Neuronal stem cell (in vitro differentiated cells): ENCODE measurements around the gene PCDHGA2.
"Not testable (repeated sequence)": the region's sequence is repeated elsewhere in the genome, so short reads cannot be mapped to it uniquely, and the experiment has no call there.

Source experiments
- DNase-seq: peaks from one replicate; pipeline ENCODE4 v3.0.0-alpha.2; 2013; ENCODE audit warnings: low spot score
- H2AFZ ChIP-seq: one replicate; pipeline ENCODE4 v1.6.1; 2013; ENCODE audit warnings: mild to moderate bottlenecking, low read length, inconsistent platforms
- H2AK5ac ChIP-seq: 2 replicates; pipeline ENCODE4 v1.6.1; 2013; ENCODE audit warnings: low read depth, mild to moderate bottlenecking, inconsistent platforms, low read length, moderate library complexity, mixed read lengths
- H2BK120ac ChIP-seq: 2 replicates; pipeline ENCODE4 v1.6.1; 2013; ENCODE audit warnings: low read depth, mild to moderate bottlenecking, inconsistent platforms, low read length, moderate library complexity, mixed read lengths
- H2BK12ac ChIP-seq: one replicate; pipeline ENCODE4 v1.6.1; 2013; ENCODE audit warnings: low read length, inconsistent platforms
- H2BK15ac ChIP-seq: 2 replicates; pipeline ENCODE4 v1.6.1; 2013; ENCODE audit warnings: mild to moderate bottlenecking, low read length, inconsistent platforms, mixed read lengths
- H2BK5ac ChIP-seq: one replicate; pipeline ENCODE4 v1.6.1; 2013; ENCODE audit warnings: inconsistent platforms, mild to moderate bottlenecking, low read length, moderate library complexity
- H3K14ac ChIP-seq: one replicate; pipeline ENCODE4 v1.6.1; 2013; ENCODE audit warnings: low read length, inconsistent platforms
- H3K18ac ChIP-seq: 2 replicates; pipeline ENCODE4 v1.6.1; 2013; ENCODE audit warnings: low read length, inconsistent platforms
- H3K23ac ChIP-seq: 2 replicates; pipeline ENCODE4 v1.6.1; 2013; ENCODE audit warnings: low read depth, mild to moderate bottlenecking, mixed read lengths, low read length, inconsistent platforms; ENCODE audit not compliant: poor library complexity
- H3K27ac ChIP-seq: replicated peaks from 3 replicates; pipeline ENCODE4 v1.5.1; 2013; ENCODE audit warnings: low read length, inconsistent platforms
- H3K27me3 ChIP-seq, 3 experiments: 2 replicates each; pipeline ENCODE4 v1.6.1; 2013; ENCODE audit warnings: low read length in 3 of 3, mild to moderate bottlenecking in 2 of 3, inconsistent platforms in 1 of 3, low read depth in 1 of 3, mixed read lengths in 1 of 3, moderate library complexity in 1 of 3; ENCODE audit not compliant: control insufficient read depth in 3 of 3, insufficient read depth in 3 of 3
- H3K36me3 ChIP-seq, 2 donors: replicated peaks in 1 of 2; 2 replicates each; pipeline ENCODE4 v1.6.1; 2013; ENCODE audit warnings: low read length in 2 of 2; ENCODE audit not compliant: control insufficient read depth in 2 of 2, insufficient read depth in 2 of 2
- H3K4ac ChIP-seq: 2 replicates; pipeline ENCODE4 v1.6.1; 2013; ENCODE audit warnings: inconsistent platforms, mild to moderate bottlenecking, low read length, moderate library complexity
- H3K4me1 ChIP-seq, 2 donors: 1 replicate in 1 of 2; 2 replicates in 1 of 2; pipeline ENCODE4 v1.6.1; 2013; ENCODE audit warnings: low read length in 2 of 2, low read depth in 1 of 2; ENCODE audit not compliant: control insufficient read depth in 2 of 2, insufficient read depth in 1 of 2
- H3K4me2 ChIP-seq: one replicate; pipeline ENCODE4 v1.6.1; 2013; ENCODE audit warnings: mild to moderate bottlenecking, low read length, inconsistent platforms; ENCODE audit not compliant: insufficient read depth, poor library complexity, severe bottlenecking
- H3K4me3 ChIP-seq, 2 donors: 2 replicates each; pipeline ENCODE4 v1.5.1; 2013; ENCODE audit warnings: low read length in 2 of 2, mild to moderate bottlenecking in 2 of 2, inconsistent platforms in 1 of 2, moderate library complexity in 1 of 2
- H3K79me1 ChIP-seq: one replicate; pipeline ENCODE4 v1.6.1; 2013; ENCODE audit warnings: low read depth, mild to moderate bottlenecking, inconsistent platforms, low read length, moderate library complexity
- H3K9ac ChIP-seq: one replicate; pipeline ENCODE4 v1.6.1; 2013; ENCODE audit warnings: mild to moderate bottlenecking, low read depth, low read length, inconsistent platforms; ENCODE audit not compliant: poor library complexity
- H3K9me3 ChIP-seq, 2 donors: replicated peaks in 1 of 2; 2 replicates each; pipeline versions ENCODE3 to v1.6.1; 2013; ENCODE audit warnings: low read length in 2 of 2, mild to moderate bottlenecking in 2 of 2, inconsistent platforms in 1 of 2, low read depth in 1 of 2, mixed read lengths in 1 of 2, moderate library complexity in 1 of 2; ENCODE audit not compliant: control insufficient read depth in 2 of 2, insufficient read depth in 1 of 2
- H4K8ac ChIP-seq: one replicate; pipeline ENCODE4 v1.6.1; 2013; ENCODE audit warnings: low read depth, mild to moderate bottlenecking, inconsistent platforms, low read length, moderate library complexity
- H4K91ac ChIP-seq: one replicate; pipeline ENCODE4 v1.6.1; 2013; ENCODE audit warnings: low read length, low read depth, mild to moderate bottlenecking, inconsistent platforms; ENCODE audit not compliant: poor library complexity
- WGBS, 2 donors: extraction: QIAGEN DNeasy Blood & Tissue Kit; methylation state at CpG; one replicate each; pipeline ENCODE4 v1.1.7; 2013; ENCODE audit warnings: missing lambda C conversion rate in 2 of 2, mixed read lengths in 1 of 2; ENCODE audit not compliant: insufficient read length in 2 of 2, insufficient replicate concordance in 1 of 2; ENCODE audit errors: extremely low coverage in 2 of 2; 5-methylcytosine and 5-hydroxymethylcytosine counted together

PCDHGA2 gene

DNA sequence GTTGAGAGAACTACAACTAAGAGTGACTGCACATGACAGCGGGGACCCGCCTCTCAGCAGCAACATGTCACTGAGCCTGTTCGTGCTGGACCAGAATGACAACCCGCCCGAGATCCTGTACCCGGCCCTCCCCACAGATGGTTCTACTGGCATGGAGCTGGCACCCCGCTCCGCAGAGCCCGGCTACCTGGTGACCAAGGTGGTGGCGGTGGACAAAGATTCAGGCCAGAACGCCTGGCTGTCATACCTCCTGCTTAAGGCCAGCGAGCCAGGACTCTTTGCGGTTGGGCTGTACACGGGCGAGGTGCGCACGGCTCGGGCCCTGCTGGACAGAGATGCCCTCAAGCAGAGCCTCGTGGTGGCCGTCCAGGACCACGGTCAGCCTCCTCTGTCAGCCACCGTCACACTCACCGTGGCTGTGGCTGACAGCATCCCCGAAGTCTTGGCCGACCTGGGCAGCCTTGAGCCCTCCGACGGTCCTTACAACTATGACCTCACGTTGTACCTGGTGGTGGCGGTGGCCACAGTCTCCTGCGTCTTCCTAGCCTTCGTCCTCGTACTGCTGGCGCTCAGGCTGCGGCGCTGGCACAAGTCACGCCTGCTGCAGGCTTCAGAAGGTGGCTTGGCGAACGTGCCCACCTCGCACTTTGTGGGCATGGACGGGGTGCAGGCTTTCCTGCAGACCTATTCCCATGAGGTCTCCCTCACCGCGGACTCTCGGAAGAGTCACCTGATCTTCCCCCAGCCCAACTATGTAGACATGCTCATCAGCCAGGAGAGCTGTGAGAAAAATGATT lies 46.1 kb downstream of the PCDHGA2 start:
- peak overlapping the region; percentile 74 for H4K8ac ChIP-seq
- H3K36me3 ChIP-seq, result no peaks in the 10 kb centered on the region
- no peak overlapping the region for H2BK15ac ChIP-seq
- no peaks in the 10 kb centered on the region for H3K4me1 ChIP-seq
- H2BK5ac ChIP-seq, result no peak overlapping the region
- no peak overlapping the region for H3K4me2 ChIP-seq
- WGBS, 2 donors, result no CpG with 5 or more reads among the region's 43 CpGs
- DNase-seq, result no peak
- H3K9ac ChIP-seq, result no peak overlapping the region
- H2AFZ ChIP-seq, result no peak overlapping the region
- no peak overlapping the region for H3K18ac ChIP-seq
- H3K4me3 ChIP-seq, result peak overlapping the region in 1 of 2 donors; percentile 57
- peak overlapping the region; percentile 34 for H2AK5ac ChIP-seq
- no peaks in the 10 kb centered on the region for H3K27me3 ChIP-seq
- no peak overlapping the region for H3K23ac ChIP-seq
- no peak overlapping the region for H3K27ac ChIP-seq
- no peak overlapping the region for H2BK120ac ChIP-seq
- H3K9me3 ChIP-seq, result peaks cover 32 to 43% of the 10 kb centered on the region in 2 donors
- no peak overlapping the region for H2BK12ac ChIP-seq
- H4K91ac ChIP-seq, result no peak overlapping the region
- H3K4ac ChIP-seq, result no peak overlapping the region
- peaks cover 3% of the 10 kb centered on the region for H3K79me1 ChIP-seq
- no peak overlapping the region for H3K14ac ChIP-seq

DNA sequence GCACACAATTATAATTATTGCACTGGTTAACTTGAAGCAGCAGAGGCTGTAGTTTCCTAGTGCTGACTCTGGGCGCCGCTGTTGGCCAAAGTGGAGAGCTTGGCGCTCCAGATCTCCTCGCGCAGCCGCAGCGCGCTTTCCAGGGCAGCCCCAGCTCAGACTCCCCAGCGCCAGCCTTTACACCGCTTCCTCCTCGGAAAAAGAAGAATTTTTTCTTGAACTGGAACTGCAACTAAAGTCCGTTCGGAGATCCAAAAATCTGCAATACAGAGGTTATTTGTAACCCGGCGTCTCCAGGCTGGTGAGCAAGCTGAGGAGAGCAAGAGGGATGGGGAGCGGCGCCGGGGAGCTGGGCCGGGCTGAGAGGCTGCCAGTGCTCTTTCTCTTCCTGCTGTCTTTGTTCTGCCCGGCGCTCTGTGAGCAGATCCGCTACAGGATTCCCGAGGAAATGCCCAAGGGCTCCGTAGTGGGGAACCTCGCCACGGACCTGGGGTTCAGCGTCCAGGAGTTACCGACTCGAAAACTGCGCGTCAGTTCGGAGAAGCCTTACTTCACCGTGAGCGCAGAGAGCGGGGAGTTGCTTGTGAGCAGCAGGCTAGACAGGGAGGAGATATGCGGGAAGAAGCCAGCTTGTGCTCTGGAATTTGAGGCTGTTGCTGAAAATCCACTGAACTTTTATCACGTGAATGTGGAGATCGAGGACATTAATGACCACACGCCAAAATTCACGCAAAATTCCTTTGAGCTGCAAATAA lies 49.2 kb downstream of the PCDHGA2 start, which contains the start of gene PCDHGB4:
Gene PCDHGB4, plus strand, starts transcription at position 142 of the 755 bp plus-strand sequence. Its CDS starts 187 bp downstream, at position 329.
- not testable (repeated sequence) for H3K23ac ChIP-seq, H3K4me1 ChIP-seq, H3K9ac ChIP-seq, H3K79me1 ChIP-seq, H3K14ac ChIP-seq, H3K18ac ChIP-seq, H4K91ac ChIP-seq, H2BK15ac ChIP-seq, H3K27ac ChIP-seq, H2BK5ac ChIP-seq, H2BK12ac ChIP-seq, H3K27me3 ChIP-seq, H2BK120ac ChIP-seq, H4K8ac ChIP-seq, H3K4ac ChIP-seq, H2AK5ac ChIP-seq
- Histone ChIP-seq H3K4me2 (peak within 1 kb of the TSS; percentile 32), H3K36me3 (peaks cover 7 to 11% of the 10 kb centered on the region in 2 donors), H3K9me3 (peaks cover 40 to 64% of the 10 kb centered on the region in 2 donors), H2AFZ (peak within 1 kb of the TSS; percentile 82), H3K4me3 (peak within 1 kb of the TSS in 1 of 2 donors; percentile 42)
- no CpG with 5 or more reads among the region's 40 CpGs for WGBS, 2 donors
- DNase-seq, result peak; percentile 6

DNA sequence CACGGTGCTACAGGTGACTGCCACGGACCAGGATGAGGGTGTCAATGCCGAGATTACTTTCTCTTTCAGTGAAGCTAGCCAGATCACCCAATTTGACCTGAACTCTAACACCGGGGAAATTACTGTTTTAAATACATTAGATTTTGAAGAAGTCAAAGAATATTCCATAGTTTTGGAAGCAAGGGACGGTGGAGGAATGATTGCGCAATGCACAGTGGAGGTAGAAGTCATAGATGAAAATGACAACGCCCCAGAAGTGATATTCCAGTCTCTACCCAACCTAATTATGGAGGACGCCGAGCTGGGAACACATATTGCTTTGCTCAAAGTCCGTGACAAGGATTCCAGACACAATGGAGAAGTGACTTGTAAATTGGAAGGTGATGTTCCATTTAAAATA lies 50.1 kb downstream of the PCDHGA2 start:
- H4K8ac ChIP-seq, result no peak overlapping the region
- no peak for DNase-seq
- no peaks in the 10 kb centered on the region for H3K27me3 ChIP-seq
- no peak overlapping the region for H2AK5ac ChIP-seq
- peaks cover 39 to 64% of the 10 kb centered on the region in 2 donors for H3K9me3 ChIP-seq
- no peak overlapping the region for H3K23ac ChIP-seq
- H3K4ac ChIP-seq, result no peak overlapping the region
- H2AFZ ChIP-seq, result no peak overlapping the region
- no peak overlapping the region for H3K18ac ChIP-seq
- H2BK15ac ChIP-seq, result no peak overlapping the region
- H3K4me2 ChIP-seq, result no peak overlapping the region
- WGBS, 2 donors, result no CpG with 5 or more reads among the region's 10 CpGs
- no peak overlapping the region for H3K14ac ChIP-seq
- no peak overlapping the region for H3K4me3 ChIP-seq
- peaks cover 11 to 20% of the 10 kb centered on the region in 2 donors for H3K36me3 ChIP-seq
- H3K4me1 ChIP-seq, result no peaks in the 10 kb centered on the region
- H2BK120ac ChIP-seq, result no peak overlapping the region
- H3K79me1 ChIP-seq, result peaks cover 4% of the 10 kb centered on the region
- no peak overlapping the region for H3K27ac ChIP-seq
- no peak overlapping the region for H2BK5ac ChIP-seq
- no peak overlapping the region for H2BK12ac ChIP-seq
- H4K91ac ChIP-seq, result no peak overlapping the region
- H3K9ac ChIP-seq, result no peak overlapping the region
